Activated naive CD8-positive, alpha-beta T cell (primary cell): ENCODE results near the gene SEPTIN12.
"Not testable (repeated sequence)": the region's sequence is repeated elsewhere in the genome, so short reads cannot be mapped to it uniquely, and the experiment has no call there.

Experiments used
- H3K27ac Mint-ChIP-seq: one replicate; pipeline ENCODE4 v1.8.0; 2021; ENCODE audit warnings: mixed read lengths
- H3K27me3 Mint-ChIP-seq: one replicate; pipeline ENCODE4 v1.8.0; 2021; ENCODE audit warnings: mixed read lengths
- H3K36me3 Mint-ChIP-seq: one replicate; pipeline ENCODE4 v1.8.0; 2021; ENCODE audit warnings: mixed read lengths
- H3K4me1 Mint-ChIP-seq: one replicate; pipeline ENCODE4 v1.8.0; 2021; ENCODE audit warnings: low read depth, mixed read lengths
- H3K4me3 Mint-ChIP-seq: one replicate; pipeline ENCODE4 v1.8.0; 2021; ENCODE audit warnings: mild to moderate bottlenecking, mixed read lengths
- H3K9me3 Mint-ChIP-seq: one replicate; pipeline ENCODE4 v1.8.0; 2021; ENCODE audit warnings: low read depth, mixed read lengths

The SEPTIN12 gene

DNA sequence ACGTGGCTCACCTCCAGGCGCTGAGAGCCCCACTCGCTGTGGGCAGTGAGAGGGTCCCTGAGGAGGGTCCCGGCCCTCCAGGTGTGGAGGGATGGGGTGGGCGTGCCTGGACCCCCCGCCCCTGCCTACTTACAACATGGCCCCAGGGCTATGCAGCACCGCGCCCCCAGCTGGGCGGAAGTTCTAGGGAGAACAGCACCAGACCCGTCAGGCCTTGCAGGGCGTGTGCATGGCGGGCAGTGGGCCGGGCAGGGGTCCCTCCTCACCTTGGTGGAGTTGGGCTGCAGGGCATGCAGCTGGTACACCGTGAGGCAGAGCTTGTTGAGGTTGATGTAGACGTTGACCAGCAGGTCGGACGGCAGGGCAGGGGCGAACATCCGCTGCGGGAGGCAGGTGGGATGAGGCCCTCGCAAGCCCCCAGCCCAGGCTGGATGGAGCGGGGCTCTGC, 9.7 kb upstream of the SEPTIN12 start:
- H3K4me3 Mint-ChIP-seq = no peak overlapping the region
- H3K4me1 Mint-ChIP-seq = peaks cover 6% of the 10 kb centered on the region
- H3K9me3 Mint-ChIP-seq = no peaks in the 10 kb centered on the region
- no peaks in the 10 kb centered on the region for H3K27me3 Mint-ChIP-seq
- no peaks in the 10 kb centered on the region for H3K36me3 Mint-ChIP-seq
- H3K27ac Mint-ChIP-seq = no peak overlapping the region

DNA sequence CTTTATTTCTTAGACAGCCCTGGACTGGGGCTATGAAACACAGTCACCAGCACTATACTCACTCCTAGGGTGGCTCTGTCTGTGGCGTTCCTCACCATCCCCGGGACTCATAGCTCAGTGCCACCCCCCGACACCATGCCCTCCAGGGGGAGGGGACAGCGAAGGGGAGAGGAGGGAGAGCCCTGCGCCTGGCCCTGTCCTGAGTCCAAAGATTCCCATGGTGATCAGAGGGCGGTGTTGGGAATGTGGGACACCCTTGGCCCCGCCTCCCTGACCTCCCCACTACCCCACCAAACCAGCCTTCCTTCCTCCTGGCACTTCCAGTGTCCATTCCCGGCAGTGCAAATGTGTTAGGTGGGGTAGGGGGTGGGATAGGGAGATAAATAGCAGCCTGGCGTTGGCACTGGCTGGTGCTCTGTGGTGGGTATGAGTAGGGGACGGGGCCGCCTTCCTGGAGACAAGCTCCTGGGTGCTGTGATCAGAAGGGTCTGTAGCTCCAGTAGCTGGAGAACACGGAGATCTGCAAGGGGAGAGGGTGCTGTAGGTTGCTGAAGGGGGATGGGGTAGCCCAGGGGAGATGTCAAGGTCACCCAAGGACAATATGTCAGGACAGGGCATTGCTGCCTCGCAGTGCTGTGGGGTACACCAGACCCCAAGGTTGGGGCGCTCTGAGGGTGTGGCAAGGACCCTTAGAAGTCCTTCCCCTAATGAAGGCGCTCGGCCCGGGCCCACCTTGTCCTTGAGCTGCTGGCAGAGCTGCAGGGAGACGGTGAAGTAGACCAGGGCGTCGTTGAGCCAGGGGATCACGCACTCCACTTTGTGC, 9.0 kb upstream of the SEPTIN12 start:
- Mint-ChIP-seq H3K27me3 (no peaks in the 10 kb centered on the region), H3K27ac (no peak overlapping the region), H3K9me3 (no peaks in the 10 kb centered on the region), H3K36me3 (no peaks in the 10 kb centered on the region), H3K4me3 (no peak overlapping the region), H3K4me1 (peaks cover 6% of the 10 kb centered on the region)

GRCh38 chr16:4795828-4796572, 7.9 kb upstream of the SEPTIN12 start:
- no peaks in the 10 kb centered on the region for H3K27me3 Mint-ChIP-seq
- H3K4me3 Mint-ChIP-seq = no peak overlapping the region
- no peak overlapping the region for H3K27ac Mint-ChIP-seq
- no peaks in the 10 kb centered on the region for H3K9me3 Mint-ChIP-seq
- H3K4me1 Mint-ChIP-seq = peaks cover 6% of the 10 kb centered on the region
- no peaks in the 10 kb centered on the region for H3K36me3 Mint-ChIP-seq

- Mint-ChIP-seq H3K27ac (no peak within 1 kb of the TSS), H3K27me3 (no peaks in the 10 kb centered on the region), H3K4me1 (no peaks in the 10 kb centered on the region), H3K4me3 (no peak within 1 kb of the TSS), H3K36me3 (no peaks in the 10 kb centered on the region), H3K9me3 (no peaks in the 10 kb centered on the region)
Observed at GRCh38 chr16:4795181-4795827, 7.2 kb upstream of the SEPTIN12 start, which contains the start of gene SMIM22. Gene SMIM22, plus strand, starts transcription at chr16:4795369. Its CDS starts 366 bp downstream, at chr16:4795735.

GRCh38 chr16:4792951-4793513, 4.9 kb upstream of the SEPTIN12 start:
- Mint-ChIP-seq H3K9me3 (no peaks in the 10 kb centered on the region), H3K27ac (no peak overlapping the region), H3K27me3 (no peaks in the 10 kb centered on the region), H3K36me3 (no peaks in the 10 kb centered on the region), H3K4me3 (no peak overlapping the region), H3K4me1 (no peaks in the 10 kb centered on the region)

DNA sequence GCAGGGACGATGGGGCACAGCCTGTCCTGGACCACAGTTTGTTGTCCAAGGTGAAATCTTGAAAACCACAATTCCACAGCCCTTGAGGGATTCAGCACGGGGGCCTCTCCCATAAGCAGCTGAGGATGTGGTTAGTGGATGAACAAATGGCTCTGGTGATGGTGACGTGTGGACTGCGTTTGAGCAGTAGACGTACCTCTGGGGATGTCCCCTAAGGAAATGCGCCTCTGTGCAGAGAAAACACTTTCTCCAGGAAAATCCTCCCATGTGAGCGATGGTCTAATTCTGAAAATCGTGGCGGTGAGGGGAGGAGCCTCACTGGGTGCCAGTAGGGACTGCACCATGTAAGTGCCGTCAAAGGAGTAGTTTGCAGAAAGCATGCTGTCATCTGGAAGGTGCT, 2.7 kb upstream of the SEPTIN12 start:
- Mint-ChIP-seq H3K4me3 (no peak overlapping the region), H3K36me3 (no peaks in the 10 kb centered on the region), H3K9me3 (no peaks in the 10 kb centered on the region), H3K27ac (no peak overlapping the region), H3K27me3 (no peaks in the 10 kb centered on the region), H3K4me1 (no peaks in the 10 kb centered on the region)

- Mint-ChIP-seq H3K36me3 (no peaks in the 10 kb centered on the region), H3K27me3 (no peaks in the 10 kb centered on the region), H3K4me3 (no peak overlapping the region), H3K9me3 (no peaks in the 10 kb centered on the region), H3K4me1 (no peaks in the 10 kb centered on the region), H3K27ac (no peak overlapping the region)
Observed at GRCh38 chr16:4790261-4790660, 2.1 kb upstream of the SEPTIN12 start.

DNA sequence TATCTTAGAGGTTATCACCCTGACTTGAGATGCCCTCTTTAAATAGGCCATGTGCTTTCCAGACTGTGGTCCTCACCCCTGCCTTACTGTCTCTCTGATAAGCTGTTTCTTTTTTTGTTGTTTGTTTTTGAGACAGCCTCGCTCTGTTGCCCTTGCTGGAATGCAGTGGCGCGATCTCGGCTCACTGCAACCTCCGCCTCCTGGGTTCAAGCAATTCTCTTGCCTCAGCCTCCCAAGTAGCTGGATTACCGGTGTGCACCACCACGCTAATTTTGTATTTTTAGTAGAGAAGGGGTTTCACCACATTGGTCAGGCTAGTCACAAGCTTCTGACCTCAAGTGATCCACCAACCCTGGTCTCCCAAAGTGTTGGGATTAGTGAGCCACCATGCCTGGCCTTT, 765 bp upstream of the SEPTIN12 start:
- Mint-ChIP-seq H3K4me3 (no peak overlapping the region), H3K27ac (no peak overlapping the region), H3K36me3 (no peaks in the 10 kb centered on the region), H3K27me3 (no peaks in the 10 kb centered on the region), H3K9me3 (no peaks in the 10 kb centered on the region), H3K4me1 (no peaks in the 10 kb centered on the region)

DNA sequence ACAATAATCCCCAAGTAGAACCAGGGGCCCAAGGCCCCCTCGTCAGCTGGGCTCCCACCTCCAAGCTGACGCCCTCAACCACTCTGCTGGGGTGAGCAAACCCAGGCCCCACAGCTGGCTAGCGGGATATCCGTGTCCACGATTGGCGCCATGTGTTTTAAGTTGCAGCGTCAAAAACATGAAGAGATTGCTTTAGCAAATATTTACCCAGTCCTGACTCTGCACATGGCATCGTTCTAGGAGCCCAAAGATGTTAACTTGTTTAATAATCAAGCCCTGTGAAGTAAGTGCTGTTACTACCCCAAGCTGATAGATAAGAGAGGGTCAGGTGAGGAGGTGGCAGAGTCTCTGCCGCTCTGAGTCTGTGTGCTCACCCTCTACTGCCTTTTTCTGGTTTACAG, 344 bp upstream of the SEPTIN12 start:
- H3K4me3 Mint-ChIP-seq = no peak overlapping the region
- no peak overlapping the region for H3K27ac Mint-ChIP-seq
- no peaks in the 10 kb centered on the region for H3K9me3 Mint-ChIP-seq
- H3K27me3 Mint-ChIP-seq = no peaks in the 10 kb centered on the region
- H3K36me3 Mint-ChIP-seq = no peaks in the 10 kb centered on the region
- no peaks in the 10 kb centered on the region for H3K4me1 Mint-ChIP-seq

GRCh38 chr16:4787068-4787467, 1.1 kb downstream of the SEPTIN12 start:
- Mint-ChIP-seq H3K4me3 (no peak overlapping the region), H3K36me3 (no peaks in the 10 kb centered on the region), H3K27ac (no peak overlapping the region), H3K4me1 (no peaks in the 10 kb centered on the region), H3K27me3 (no peaks in the 10 kb centered on the region), H3K9me3 (no peaks in the 10 kb centered on the region)

DNA sequence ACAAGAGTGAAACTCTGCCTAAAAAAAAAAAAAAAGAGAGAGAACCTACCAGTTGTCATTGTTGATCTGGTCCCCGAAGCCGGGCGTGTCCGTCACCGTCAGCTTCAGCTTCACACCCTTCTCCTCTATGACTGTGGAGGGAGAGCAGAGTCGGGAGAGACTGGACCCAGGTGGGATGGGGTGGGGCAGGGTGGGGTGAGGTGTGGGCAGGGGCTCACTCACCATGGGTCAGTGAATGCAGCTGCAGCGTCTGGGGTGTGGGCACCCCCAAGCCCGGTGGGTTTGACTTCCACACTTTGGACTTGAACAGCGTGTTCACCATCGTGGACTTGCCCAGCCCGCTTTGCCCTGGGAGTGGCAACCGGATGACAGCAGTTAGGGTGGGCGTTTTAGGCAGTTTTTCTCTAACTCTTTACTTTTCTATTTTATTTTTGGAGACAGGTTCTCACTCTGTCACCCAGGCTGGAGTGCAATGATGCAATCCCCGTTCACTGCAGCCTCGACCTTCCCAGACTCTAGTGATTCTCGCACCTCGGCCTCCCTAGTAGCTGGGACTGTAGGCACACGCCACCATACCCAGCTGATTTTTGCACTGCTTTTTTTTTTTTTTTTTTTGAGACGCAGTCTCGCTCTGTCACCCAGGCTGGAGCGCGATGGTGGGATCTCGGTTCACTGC, 2.2 kb downstream of the SEPTIN12 start:
- Mint-ChIP-seq H3K36me3 (no peaks in the 10 kb centered on the region), H3K27me3 (no peaks in the 10 kb centered on the region), H3K4me1 (no peaks in the 10 kb centered on the region), H3K27ac (no peak overlapping the region), H3K4me3 (no peak overlapping the region), H3K9me3 (no peaks in the 10 kb centered on the region)

DNA sequence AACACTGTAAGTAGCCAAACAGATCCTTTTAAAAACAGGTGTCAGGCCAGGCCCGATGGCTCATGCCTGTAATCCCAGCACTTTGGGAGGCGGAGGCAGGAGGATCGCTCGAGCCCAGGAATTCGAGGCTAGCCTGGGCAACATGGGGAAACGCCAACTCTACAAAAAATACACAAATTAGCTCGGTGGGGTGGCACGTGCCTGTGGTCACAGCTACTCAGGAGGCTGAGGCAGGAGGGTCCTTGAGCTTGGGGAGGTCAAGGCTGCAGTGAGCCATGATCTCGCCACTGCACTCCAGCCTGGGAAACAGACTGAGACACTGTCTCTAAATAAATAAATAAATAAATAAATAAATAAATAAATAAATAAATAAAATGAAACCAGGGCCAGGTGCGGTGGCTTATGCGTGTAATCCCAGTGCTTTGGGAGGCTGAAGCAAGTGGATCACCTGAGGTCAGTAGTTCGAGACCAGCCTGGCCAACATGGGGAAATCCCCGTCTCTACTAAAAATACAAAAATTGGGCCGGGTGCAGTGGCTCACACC, 3.6 kb downstream of the SEPTIN12 start:
- not testable (repeated sequence) for H3K36me3 Mint-ChIP-seq, H3K9me3 Mint-ChIP-seq, H3K4me3 Mint-ChIP-seq, H3K27ac Mint-ChIP-seq, H3K27me3 Mint-ChIP-seq, H3K4me1 Mint-ChIP-seq

GRCh38 chr16:4783951-4784336, 4.2 kb downstream of the SEPTIN12 start:
- Mint-ChIP-seq H3K27me3 (no peaks in the 10 kb centered on the region), H3K27ac (no peak overlapping the region), H3K36me3 (no peaks in the 10 kb centered on the region), H3K4me1 (no peaks in the 10 kb centered on the region), H3K9me3 (no peaks in the 10 kb centered on the region), H3K4me3 (no peak overlapping the region)

GRCh38 chr16:4783251-4783950, 4.7 kb downstream of the SEPTIN12 start:
- no peaks in the 10 kb centered on the region for H3K4me1 Mint-ChIP-seq
- H3K27me3 Mint-ChIP-seq = no peaks in the 10 kb centered on the region
- no peak overlapping the region for H3K27ac Mint-ChIP-seq
- H3K9me3 Mint-ChIP-seq = no peaks in the 10 kb centered on the region
- no peaks in the 10 kb centered on the region for H3K36me3 Mint-ChIP-seq
- H3K4me3 Mint-ChIP-seq = no peak overlapping the region
